Fibroblast of villous mesenchyme (primary cell): ENCODE results near the gene NEU4. TPM values are rescaled to one million over a fixed set of nuclear protein-coding genes. Genes with fewer than 3 reads are reported as not detected.

Experiments
- DNase-seq: peaks from one replicate; pipeline ENCODE4 v3.0.0-alpha.2; 2010; ENCODE audit warnings: low read depth
- H3K4me3 ChIP-seq: 2 replicates; pipeline ENCODE4 v1.5.1; 2011; ENCODE audit warnings: low read depth, mild to moderate bottlenecking, low read length
- CTCF ChIP-seq: IDR thresholded peaks from 2 replicates; pipeline ENCODE4 v1.5.1; 2012; ENCODE audit warnings: low read depth, mild to moderate bottlenecking, low read length; ENCODE audit not compliant: insufficient read depth
- total RNA-seq: library from RNA; depleted of rRNA; stranded (reverse); fragments of >200 nt; gene quantifications from 2 replicates; pipeline ENCODE4 v1.2.3, GENCODE V29; 2012

Gene NEU4
- total RNA-seq, 1 donor: not detected

DNA sequence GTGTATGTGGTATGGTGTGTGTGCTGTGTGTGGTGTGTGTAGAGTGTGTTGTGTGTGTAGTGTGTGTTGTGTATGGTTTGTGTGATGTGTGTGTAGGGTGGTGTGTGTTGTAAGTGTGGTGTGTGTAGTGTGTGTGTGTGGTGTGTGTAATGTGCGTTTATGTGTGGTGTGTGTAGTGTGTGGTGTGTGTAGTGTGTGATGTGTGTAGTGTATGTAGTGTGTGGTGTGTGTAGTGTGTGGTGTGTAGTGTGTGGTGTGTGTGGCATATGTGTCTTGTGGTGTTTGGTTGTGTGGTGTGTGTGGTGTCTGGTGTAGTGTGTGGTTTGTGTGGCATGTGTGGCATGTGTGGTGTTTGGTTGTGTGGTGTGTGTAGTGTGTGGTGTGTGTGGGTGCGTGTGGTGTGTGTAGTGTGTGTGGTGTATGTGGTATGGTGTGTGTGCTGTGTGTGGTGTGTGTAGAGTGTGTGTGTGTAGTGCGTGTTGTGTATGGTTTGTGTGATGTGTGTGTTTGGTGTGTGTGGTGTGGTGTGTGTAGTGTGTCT is 56.5 kb downstream of the NEU4 start:
- H3K4me3 ChIP-seq: no peak overlapping the region
- no peak for TF ChIP-seq CTCF
- DNase-seq: no peak

- H3K4me3 ChIP-seq: no peak overlapping the region
- DNase-seq: no peak
- TF ChIP-seq CTCF: no peak
Observed at GRCh38 chr2:241865957-241866789, 57.2 kb downstream of the NEU4 start.

Other genes with a start within 250 kb of the NEU4 start
- gene THAP4, start 172.0 kb upstream of the NEU4 start, total RNA-seq: 35.4 and 36.7 TPM in 2 replicates
- 36.7 and 47.1 TPM in 2 replicates for gene ATG4B, start 171.5 kb upstream of the NEU4 start, total RNA-seq
- gene DTYMK, start 122.4 kb upstream of the NEU4 start, total RNA-seq: 33.2 and 40.9 TPM in 2 replicates
- 13.2 and 21.2 TPM in 2 replicates for gene ING5, start 107.2 kb upstream of the NEU4 start, total RNA-seq
- 13.4 and 18.0 TPM in 2 replicates for gene D2HGDH, start 74.6 kb upstream of the NEU4 start, total RNA-seq
- gene GAL3ST2, start 32.4 kb upstream of the NEU4 start, total RNA-seq: under 0.01 and 0.43 TPM in 2 replicates
- not detected in 2 replicates for gene PDCD1, start 49.7 kb downstream of the NEU4 start, total RNA-seq
- not detected in 2 replicates for gene RTP5, start 60.5 kb downstream of the NEU4 start, total RNA-seq